GM21786 (cell line): ENCODE measurements around the gene KRT33A.

Source experiments
- ATAC-seq: cut with Tn5 transposase; IDR thresholded peaks from one replicate; pipeline ENCODE4 v1.9.1; 2021; ENCODE audit not compliant: unreplicated experiment

The KRT33A gene

GRCh38 chr17:41304091-41304490, 46.5 kb downstream of the KRT33A start:
- ATAC-seq, result no peak

DNA sequence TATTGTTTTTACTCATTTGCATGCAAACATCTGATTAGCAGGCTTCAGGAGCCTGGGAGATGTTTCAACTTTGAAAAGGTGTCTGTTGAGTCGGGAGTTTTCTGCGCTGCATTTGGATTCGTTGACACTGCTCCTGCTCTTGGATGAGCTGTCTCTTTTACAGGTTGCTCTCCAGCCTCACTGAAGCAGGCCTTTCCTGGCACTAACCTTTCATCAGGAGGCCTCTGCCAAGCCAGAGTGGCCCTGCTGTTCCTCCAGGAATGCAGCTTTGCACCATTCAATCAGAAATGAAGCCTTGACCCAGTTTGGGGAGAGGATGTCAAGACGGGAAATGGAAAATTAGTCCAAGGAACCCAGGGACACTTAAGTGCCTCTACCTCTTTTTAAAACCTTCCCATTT, 47.6 kb downstream of the KRT33A start:
- ATAC-seq, result no peak

GRCh38 chr17:41301916-41302901, 48.4 kb downstream of the KRT33A start, which contains the start of gene KRTAP29-1:
TSS of gene KRTAP29-1 (minus strand) at chr17:41302851. CDS start at chr17:41302851, 0 bp downstream.
- ATAC-seq, result no peak

DNA sequence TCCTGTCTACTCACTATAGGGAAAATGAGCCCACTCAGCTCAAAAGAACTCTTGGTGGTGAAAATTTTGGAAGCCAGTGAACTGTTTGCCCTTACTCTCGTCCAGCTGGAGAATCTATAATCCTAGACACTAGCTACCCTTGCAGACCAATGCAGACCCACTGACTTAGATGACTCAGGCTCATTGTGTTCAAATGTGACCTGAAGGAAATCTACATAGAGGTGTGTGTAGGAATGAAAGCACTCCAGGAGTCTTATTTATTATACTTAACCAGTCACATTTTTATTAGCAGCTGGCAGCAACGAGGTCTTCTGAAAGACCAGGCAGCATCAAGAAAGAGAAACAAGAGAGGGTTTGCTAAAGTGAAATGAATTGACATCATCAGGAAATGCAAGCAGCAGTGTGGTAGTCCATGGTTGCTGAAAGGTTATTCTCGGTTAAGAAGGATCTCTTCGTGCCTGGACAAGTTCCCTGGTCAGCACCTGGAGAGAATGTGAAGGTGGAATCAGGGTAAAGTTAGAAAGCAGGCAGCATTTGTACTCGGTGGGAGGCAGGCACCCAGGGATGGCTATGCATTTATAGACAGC, 49.3 kb downstream of the KRT33A start:
- no peak for ATAC-seq

GRCh38 chr17:41298458-41299135, 52.0 kb downstream of the KRT33A start:
- ATAC-seq, result no peak

GRCh38 chr17:41296846-41297245, 53.8 kb downstream of the KRT33A start:
- ATAC-seq, result no peak
